Neural cell (in vitro differentiated cells): ENCODE results near the gene PNKD.

Experiments used
- POLR2AphosphoS5 ChIP-seq: IDR thresholded peaks from 2 replicates; pipeline ENCODE4 v1.6.1; 2012
- SMC3 ChIP-seq: fragments of 450-650 bp; conservative IDR thresholded peaks from 2 replicates; pipeline ENCODE4 v1.6.1; 2014; ENCODE audit warnings: antibody characterized with exemption, mild to moderate bottlenecking, moderate library complexity; ENCODE audit not compliant: poor library complexity
- TAF1 ChIP-seq: IDR thresholded peaks from 2 replicates; pipeline ENCODE4 v1.6.1; 2012; ENCODE audit warnings: low read depth

DNA sequence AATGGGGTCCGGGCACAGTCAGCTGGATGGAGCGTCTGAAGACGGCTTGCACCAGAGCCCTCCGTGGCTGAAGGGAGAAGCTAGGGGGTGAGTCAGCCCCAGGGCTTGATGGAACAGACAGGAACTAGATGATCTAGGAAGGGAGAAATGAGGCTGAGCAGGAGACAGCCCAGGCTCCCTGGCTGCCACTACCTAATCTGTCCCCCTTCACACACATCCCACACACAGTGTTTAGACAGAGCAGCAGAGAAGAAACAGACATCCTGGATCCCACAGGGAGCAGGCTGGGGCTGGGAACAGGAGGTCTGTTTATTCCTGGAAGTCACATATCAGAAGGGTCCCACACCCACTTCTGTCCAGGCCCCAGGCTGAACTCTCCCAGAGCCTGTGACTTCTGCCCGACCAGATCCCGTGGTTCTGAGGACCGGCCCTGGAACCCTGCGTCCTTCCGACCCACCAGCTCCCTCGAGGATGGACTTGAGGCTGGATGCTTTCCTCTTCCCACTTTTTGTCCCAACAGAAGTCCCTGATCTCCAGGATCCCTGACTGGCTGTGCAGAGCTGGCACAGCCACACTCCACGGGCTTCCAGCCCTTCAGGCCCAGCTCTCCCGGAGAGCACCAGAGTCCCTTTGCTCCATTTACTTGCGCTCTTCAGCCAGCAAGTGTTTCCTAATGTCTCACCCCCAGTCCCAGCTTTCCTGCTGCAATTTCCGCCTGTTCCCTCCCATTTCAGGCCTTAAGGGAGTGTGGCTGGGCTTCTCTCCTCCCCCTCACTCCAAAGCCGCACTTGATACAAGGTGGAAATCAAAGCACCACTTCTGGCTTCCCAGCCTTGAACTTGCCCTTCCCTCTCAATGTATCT, 11.0 kb upstream of the PNKD start:
- TF ChIP-seq SMC3 (no peak), TAF1 (no peak), POLR2AphosphoS5 (no peak)
